Measurements from ENCODE around the gene XPO6. TPM values are rescaled to one million over a fixed set of nuclear protein-coding genes. Genes with fewer than 3 reads are reported as not detected.
A peak's percentile ranks its signal among the peaks of the same experiment; 100 is the strongest.

The XPO6 gene
- total and polyA plus RNA-seq, 2 donors, result 67.9 to 161 TPM

- no peaks in the 10 kb centered on the region for H3K27me3 ChIP-seq (ENCODE audit: control insufficient read depth in 2 of 2, insufficient read depth in 1 of 2, low read length in 1 of 2)
- no peak for DNase-seq (ENCODE audit: low read depth in 6 of 9, low spot score in 9 of 9)
- peaks cover 10 to 17% of the 10 kb centered on the region in 2 donors for H3K4me1 ChIP-seq (ENCODE audit: control insufficient read depth in 2 of 2, insufficient read depth in 2 of 2, low read length in 2 of 2)
- H3K4me3 ChIP-seq (ENCODE audit: low read length in 2 of 2), result no peak overlapping the region
- no peaks in the 10 kb centered on the region for H3K9me3 ChIP-seq (ENCODE audit: control insufficient read depth in 2 of 2, insufficient read depth in 1 of 2, low read length in 1 of 2)
- peaks cover 25 to 45% of the 10 kb centered on the region in 2 donors for H3K36me3 ChIP-seq (ENCODE audit: control insufficient read depth in 2 of 2, insufficient read depth in 2 of 2, low read length in 1 of 2)
- peak overlapping the region; percentile 88 to 97 for H3K27ac ChIP-seq (ENCODE audit: low read depth in 1 of 2, low read length in 1 of 2)
- 99% methylated on average over 10 of the region's 10 CpGs for WGBS
Measured at GRCh38 chr16:28156056-28156680, 55.6 kb downstream of the XPO6 start.

DNA sequence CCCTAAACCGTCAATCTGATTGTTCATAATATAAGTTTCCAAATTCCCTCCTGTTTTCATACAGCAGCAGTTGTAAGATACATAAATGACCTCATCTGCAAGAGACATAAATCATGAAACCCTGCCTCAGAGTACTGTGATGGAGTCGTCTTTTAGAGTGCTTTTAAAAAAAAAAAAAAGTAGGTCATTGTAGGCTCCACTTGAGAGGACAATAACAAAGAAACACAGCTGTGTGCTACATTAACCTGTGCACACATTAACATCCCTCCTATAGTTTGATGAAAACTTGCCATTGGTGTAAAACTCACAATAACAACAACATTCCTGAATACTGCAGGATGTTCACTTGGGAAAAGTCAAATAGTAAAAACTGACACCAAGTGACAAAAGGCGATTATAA lies 56.5 kb downstream of the XPO6 start:
- H3K36me3 ChIP-seq (ENCODE audit: control insufficient read depth in 2 of 2, insufficient read depth in 2 of 2, low read length in 1 of 2), result peaks cover 33 to 51% of the 10 kb centered on the region in 2 donors
- DNase-seq (ENCODE audit: low read depth in 6 of 9, low spot score in 9 of 9), result peak in 5 of 9 donors; percentile 13 to 73 (median 44)
- H3K4me3 ChIP-seq (ENCODE audit: low read length in 2 of 2), result peak overlapping the region in 1 of 2 donors; percentile 9
- H3K27ac ChIP-seq (ENCODE audit: low read depth in 1 of 2, low read length in 1 of 2), result peak overlapping the region; percentile 88 to 97
- peaks cover 10 to 17% of the 10 kb centered on the region in 2 donors for H3K4me1 ChIP-seq (ENCODE audit: control insufficient read depth in 2 of 2, insufficient read depth in 2 of 2, low read length in 2 of 2)
- H3K27me3 ChIP-seq (ENCODE audit: control insufficient read depth in 2 of 2, insufficient read depth in 1 of 2, low read length in 1 of 2), result no peaks in the 10 kb centered on the region
- 74% methylated on average over 3 of the region's 3 CpGs for WGBS
- H3K9me3 ChIP-seq (ENCODE audit: control insufficient read depth in 2 of 2, insufficient read depth in 1 of 2, low read length in 1 of 2), result no peaks in the 10 kb centered on the region

GRCh38 chr16:28151180-28151579 lies 60.6 kb downstream of the XPO6 start:
- DNase-seq (ENCODE audit: low read depth in 6 of 9, low spot score in 9 of 9), result no peak
- WGBS, result 97% methylated on average over 7 of the region's 7 CpGs
- no peaks in the 10 kb centered on the region for H3K9me3 ChIP-seq (ENCODE audit: control insufficient read depth in 2 of 2, insufficient read depth in 1 of 2, low read length in 1 of 2)
- H3K27ac ChIP-seq (ENCODE audit: low read depth in 1 of 2, low read length in 1 of 2), result no peak overlapping the region
- H3K27me3 ChIP-seq (ENCODE audit: control insufficient read depth in 2 of 2, insufficient read depth in 1 of 2, low read length in 1 of 2), result no peaks in the 10 kb centered on the region
- H3K4me1 ChIP-seq (ENCODE audit: control insufficient read depth in 2 of 2, insufficient read depth in 2 of 2, low read length in 2 of 2), result peaks cover 11 to 28% of the 10 kb centered on the region in 2 donors
- peaks cover 45 to 72% of the 10 kb centered on the region in 2 donors for H3K36me3 ChIP-seq (ENCODE audit: control insufficient read depth in 2 of 2, insufficient read depth in 2 of 2, low read length in 1 of 2)
- H3K4me3 ChIP-seq (ENCODE audit: low read length in 2 of 2), result no peak overlapping the region

DNA sequence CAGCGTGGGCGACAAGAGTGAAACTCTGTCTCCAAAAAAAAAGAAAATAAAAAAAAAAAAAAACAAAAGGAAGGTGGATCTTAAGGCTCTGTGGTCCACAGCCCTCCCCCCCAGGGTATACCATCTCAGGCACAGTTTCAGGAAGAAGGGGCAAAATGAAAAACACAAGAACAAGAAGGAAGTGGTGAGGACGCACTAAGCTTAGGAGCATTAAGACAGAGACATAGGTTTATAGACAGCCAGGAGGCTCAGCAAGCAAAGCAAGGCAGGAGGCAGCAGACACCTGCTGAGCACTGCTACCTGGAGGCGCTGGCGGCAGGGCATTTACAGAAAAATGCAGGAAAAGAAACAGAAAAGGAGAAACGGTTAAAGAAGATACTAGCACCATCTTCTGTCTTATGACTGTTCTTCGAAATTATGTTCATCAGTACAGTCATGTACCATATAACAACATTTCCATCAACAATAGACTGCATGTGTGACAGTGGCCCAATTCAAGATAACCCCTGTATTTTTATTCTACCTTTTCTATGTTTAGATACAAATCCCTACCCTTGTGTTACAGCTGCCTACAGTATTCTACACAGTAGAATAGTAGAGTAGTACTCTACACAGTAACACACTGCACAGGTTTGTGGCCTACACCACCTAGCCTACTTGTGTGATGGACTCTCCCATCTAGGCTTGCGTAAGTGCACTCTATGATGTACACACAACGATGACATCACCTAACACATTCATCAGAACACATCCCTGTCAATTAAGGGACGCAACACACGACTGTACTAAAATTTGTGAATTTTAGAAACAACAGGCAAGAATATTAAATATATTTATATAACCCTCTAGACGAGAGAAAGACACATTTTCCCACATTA lies 62.5 kb downstream of the XPO6 start:
- peak overlapping the region; percentile 76 to 83 for H3K27ac ChIP-seq (ENCODE audit: low read depth in 1 of 2, low read length in 1 of 2)
- peaks cover 47 to 76% of the 10 kb centered on the region in 2 donors for H3K36me3 ChIP-seq (ENCODE audit: control insufficient read depth in 2 of 2, insufficient read depth in 2 of 2, low read length in 1 of 2)
- DNase-seq (ENCODE audit: low read depth in 6 of 9, low spot score in 9 of 9), result peak in 5 of 9 donors; percentile 19 to 75 (median 50)
- H3K9me3 ChIP-seq (ENCODE audit: control insufficient read depth in 2 of 2, insufficient read depth in 1 of 2, low read length in 1 of 2), result no peaks in the 10 kb centered on the region
- H3K4me3 ChIP-seq (ENCODE audit: low read length in 2 of 2), result no peak overlapping the region
- WGBS, result 79% methylated on average over 12 of the region's 12 CpGs
- H3K4me1 ChIP-seq (ENCODE audit: control insufficient read depth in 2 of 2, insufficient read depth in 2 of 2, low read length in 2 of 2), result peaks cover 3 to 18% of the 10 kb centered on the region in 2 donors
- H3K27me3 ChIP-seq (ENCODE audit: control insufficient read depth in 2 of 2, insufficient read depth in 1 of 2, low read length in 1 of 2), result no peaks in the 10 kb centered on the region

GRCh38 chr16:28146536-28146935 lies 65.2 kb downstream of the XPO6 start:
- Histone ChIP-seq H3K4me1 (ENCODE audit: control insufficient read depth in 2 of 2, insufficient read depth in 2 of 2, low read length in 2 of 2) (peaks cover 15 to 30% of the 10 kb centered on the region in 2 donors), H3K27ac (ENCODE audit: low read depth in 1 of 2, low read length in 1 of 2) (no peak overlapping the region), H3K27me3 (ENCODE audit: control insufficient read depth in 2 of 2, insufficient read depth in 1 of 2, low read length in 1 of 2) (no peaks in the 10 kb centered on the region), H3K36me3 (ENCODE audit: control insufficient read depth in 2 of 2, insufficient read depth in 2 of 2, low read length in 1 of 2) (peaks cover 40 to 57% of the 10 kb centered on the region in 2 donors), H3K4me3 (ENCODE audit: low read length in 2 of 2) (no peak overlapping the region), H3K9me3 (ENCODE audit: control insufficient read depth in 2 of 2, insufficient read depth in 1 of 2, low read length in 1 of 2) (no peaks in the 10 kb centered on the region)
- no peak for DNase-seq (ENCODE audit: low read depth in 6 of 9, low spot score in 9 of 9)
- WGBS, result 94% methylated on average over 3 of the region's 3 CpGs

- Histone ChIP-seq H3K27ac (ENCODE audit: low read depth in 1 of 2, low read length in 1 of 2) (peak overlapping the region in 1 of 2 donors; percentile 55), H3K36me3 (ENCODE audit: control insufficient read depth in 2 of 2, insufficient read depth in 2 of 2, low read length in 1 of 2) (peaks cover 33 to 50% of the 10 kb centered on the region in 2 donors), H3K4me1 (ENCODE audit: control insufficient read depth in 2 of 2, insufficient read depth in 2 of 2, low read length in 2 of 2) (peaks cover 21 to 37% of the 10 kb centered on the region in 2 donors), H3K4me3 (ENCODE audit: low read length in 2 of 2) (no peak overlapping the region), H3K27me3 (ENCODE audit: control insufficient read depth in 2 of 2, insufficient read depth in 1 of 2, low read length in 1 of 2) (no peaks in the 10 kb centered on the region), H3K9me3 (ENCODE audit: control insufficient read depth in 2 of 2, insufficient read depth in 1 of 2, low read length in 1 of 2) (no peaks in the 10 kb centered on the region)
- DNase-seq (ENCODE audit: low read depth in 6 of 9, low spot score in 9 of 9), result no peak
- WGBS, result 99% methylated on average over 2 of the region's 2 CpGs
Measured at GRCh38 chr16:28145796-28146195, 66.0 kb downstream of the XPO6 start.

DNA sequence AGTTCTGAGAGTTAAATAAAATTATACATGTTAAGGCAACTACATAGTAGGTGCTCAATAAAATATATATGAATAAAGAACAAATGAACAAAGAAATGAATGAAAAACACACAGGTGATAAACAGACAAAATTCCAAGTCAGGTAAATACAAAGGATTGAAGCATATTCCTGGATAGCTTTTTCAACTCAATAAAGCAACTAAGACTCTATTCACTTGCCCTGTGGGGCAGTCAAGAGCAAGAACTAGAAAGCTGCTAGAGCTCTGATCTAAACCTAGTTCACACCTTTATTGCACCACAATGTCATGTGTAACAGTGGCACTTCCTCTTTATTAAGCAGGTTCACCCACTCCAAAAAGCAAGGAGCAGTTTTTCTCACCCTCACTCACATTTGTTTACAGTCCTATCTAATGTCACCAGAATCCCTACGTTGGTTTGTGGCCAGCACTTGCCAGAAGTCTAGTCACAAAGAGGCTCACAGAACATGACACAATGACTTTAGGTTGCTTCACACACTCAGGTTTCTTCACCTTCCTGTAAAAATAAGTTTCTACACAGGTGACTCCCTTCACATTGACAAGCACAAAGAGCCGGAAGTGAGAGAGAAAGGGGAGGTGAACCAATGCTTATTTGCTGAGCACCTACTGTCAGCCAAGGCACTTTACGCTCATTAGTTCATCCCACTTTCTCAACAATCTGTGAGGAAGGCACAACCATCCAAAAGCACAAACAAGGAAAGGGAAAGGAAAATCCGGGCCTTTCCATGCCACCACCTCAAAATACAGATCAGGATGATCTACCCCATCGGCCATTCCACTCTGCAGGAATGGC lies 70.8 kb downstream of the XPO6 start:
- H3K4me3 ChIP-seq (ENCODE audit: low read length in 2 of 2), result no peak overlapping the region
- peaks cover 29 to 41% of the 10 kb centered on the region in 2 donors for H3K4me1 ChIP-seq (ENCODE audit: control insufficient read depth in 2 of 2, insufficient read depth in 2 of 2, low read length in 2 of 2)
- H3K9me3 ChIP-seq (ENCODE audit: control insufficient read depth in 2 of 2, insufficient read depth in 1 of 2, low read length in 1 of 2), result no peaks in the 10 kb centered on the region
- no peaks in the 10 kb centered on the region for H3K27me3 ChIP-seq (ENCODE audit: control insufficient read depth in 2 of 2, insufficient read depth in 1 of 2, low read length in 1 of 2)
- H3K36me3 ChIP-seq (ENCODE audit: control insufficient read depth in 2 of 2, insufficient read depth in 2 of 2, low read length in 1 of 2), result peaks cover 16 to 23% of the 10 kb centered on the region in 2 donors
- H3K27ac ChIP-seq (ENCODE audit: low read depth in 1 of 2, low read length in 1 of 2), result peak overlapping the region; percentile 96
- DNase-seq (ENCODE audit: low read depth in 6 of 9, low spot score in 9 of 9), result peak in 8 of 9 donors; percentile 28 to 86 (median 56)
- WGBS, result 57% methylated on average over 5 of the region's 5 CpGs

- H3K4me1 ChIP-seq (ENCODE audit: control insufficient read depth in 2 of 2, insufficient read depth in 2 of 2, low read length in 2 of 2), result peaks cover 29 to 41% of the 10 kb centered on the region in 2 donors
- DNase-seq (ENCODE audit: low read depth in 6 of 9, low spot score in 9 of 9), result peak in 3 of 9 donors; percentile 14 to 57 (median 31)
- H3K27ac ChIP-seq (ENCODE audit: low read depth in 1 of 2, low read length in 1 of 2), result no peak overlapping the region
- H3K36me3 ChIP-seq (ENCODE audit: control insufficient read depth in 2 of 2, insufficient read depth in 2 of 2, low read length in 1 of 2), result peaks cover 14 to 27% of the 10 kb centered on the region in 2 donors
- no peaks in the 10 kb centered on the region for H3K9me3 ChIP-seq (ENCODE audit: control insufficient read depth in 2 of 2, insufficient read depth in 1 of 2, low read length in 1 of 2)
- no peaks in the 10 kb centered on the region for H3K27me3 ChIP-seq (ENCODE audit: control insufficient read depth in 2 of 2, insufficient read depth in 1 of 2, low read length in 1 of 2)
- 77% methylated on average over 1 of the region's 1 CpG for WGBS
- no peak overlapping the region for H3K4me3 ChIP-seq (ENCODE audit: low read length in 2 of 2)
Measured at GRCh38 chr16:28139530-28139929, 72.2 kb downstream of the XPO6 start.

Measured in thymus (tissue), 11 donors.